GM18508 (cell line): ENCODE results near the gene INAVA.
A peak's percentile ranks its signal among the peaks of the same experiment; 100 is the strongest.
"Not testable (repeated sequence)": the region's sequence is repeated elsewhere in the genome, so short reads cannot be mapped to it uniquely, and the experiment has no call there.

ENCODE experiments used
- ATAC-seq: cut with Tn5 transposase; IDR thresholded peaks from one replicate; pipeline ENCODE4 v1.9.1; 2021; ENCODE audit warnings: moderate number of reproducible peaks; ENCODE audit not compliant: insufficient read depth, unreplicated experiment

Gene INAVA

DNA sequence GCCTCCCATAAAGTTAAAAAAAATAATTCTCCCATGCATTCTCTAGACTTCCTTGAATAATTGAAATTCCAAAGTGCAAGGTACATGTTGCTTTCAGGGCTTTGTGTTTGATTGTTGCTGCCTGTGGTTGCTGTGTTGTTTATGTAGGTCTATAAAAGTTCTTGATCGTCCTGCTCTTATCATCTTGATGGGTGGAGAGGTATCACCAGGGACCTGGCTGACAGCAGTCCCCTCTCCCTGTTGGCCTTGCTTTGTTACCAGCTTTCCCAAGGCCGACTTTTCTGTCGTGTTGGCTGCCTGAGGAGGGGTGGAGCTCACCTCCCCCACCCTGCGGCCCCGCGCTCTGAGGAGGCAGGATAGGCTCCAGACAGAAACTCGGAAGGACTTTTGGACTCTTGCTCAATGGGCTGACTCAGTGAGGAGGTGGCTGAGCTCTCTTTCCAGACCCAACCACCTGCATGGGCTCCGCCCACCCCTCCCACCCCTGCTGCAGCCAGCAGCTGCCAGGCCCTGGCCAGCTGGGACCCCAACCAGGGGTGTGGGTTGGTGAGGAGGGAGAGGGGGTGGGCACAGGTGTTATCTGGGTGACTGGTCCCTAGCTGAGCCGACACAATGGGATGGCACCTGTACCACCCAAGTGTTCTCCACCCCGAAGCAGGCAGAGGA lies 2.0 kb downstream of the INAVA start:
- ATAC-seq = no peak

DNA sequence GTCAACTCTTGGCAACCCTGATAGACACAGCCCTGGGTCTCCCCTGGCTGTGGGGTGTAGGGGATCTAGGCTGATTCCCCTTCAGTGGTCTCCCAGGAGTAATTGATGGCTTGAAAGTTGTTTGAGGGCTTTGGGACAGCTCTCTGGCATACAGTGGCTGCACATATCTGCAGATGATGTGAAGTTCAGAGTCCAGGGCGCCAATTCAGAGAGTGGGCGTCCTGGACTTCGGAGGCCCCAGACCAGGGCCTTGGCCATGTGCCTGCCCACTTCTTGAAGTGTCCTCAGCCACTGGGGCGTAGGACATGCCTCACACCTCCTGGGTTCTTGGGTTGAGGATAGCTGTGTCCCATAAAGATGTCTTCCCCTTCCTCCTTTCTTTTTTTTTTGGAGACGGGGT lies 2.6 kb downstream of the INAVA start:
- ATAC-seq = no peak

DNA sequence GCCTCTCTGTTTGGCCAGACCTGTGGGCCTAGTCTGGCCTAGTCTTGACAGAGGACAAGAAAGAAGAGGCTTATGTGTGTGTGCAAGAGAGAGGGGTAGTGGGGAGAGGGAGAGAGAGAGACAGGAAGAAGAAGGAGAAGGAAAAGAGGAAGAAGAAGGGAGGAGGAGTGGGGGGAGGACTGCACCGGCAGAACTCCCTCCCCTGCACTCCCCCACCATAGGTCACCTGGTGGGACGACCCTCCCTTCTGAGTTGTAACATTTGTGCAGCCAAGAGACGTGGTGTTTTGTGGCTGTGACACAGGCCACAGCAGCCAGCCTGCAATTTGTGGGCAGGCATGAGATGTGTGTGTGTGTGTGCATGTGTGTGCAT lies 4.3 kb downstream of the INAVA start:
- no peak for ATAC-seq

DNA sequence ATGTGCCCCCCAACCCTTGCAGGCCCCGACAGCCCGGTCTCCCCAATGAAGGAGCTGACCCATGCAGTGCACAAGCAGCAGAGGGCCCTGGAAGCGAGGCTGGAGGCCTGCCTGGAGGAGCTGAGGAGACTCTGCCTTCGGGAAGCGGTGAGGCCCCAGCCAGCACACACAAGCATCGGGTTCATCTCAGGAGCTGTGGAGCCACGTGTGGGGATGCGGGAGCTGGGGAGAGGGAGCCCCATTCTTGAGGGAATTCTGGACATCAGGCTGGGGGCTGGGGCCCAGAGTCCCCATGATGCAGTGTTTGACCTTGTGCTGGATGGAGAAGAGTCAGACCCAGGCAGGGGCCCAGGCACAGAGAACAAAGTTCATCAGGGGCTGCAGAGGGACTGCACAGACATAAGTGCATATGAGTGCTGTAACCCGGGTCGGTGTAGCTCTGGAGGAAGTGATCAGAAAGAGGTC lies 4.8 kb downstream of the INAVA start:
- ATAC-seq = no peak

DNA sequence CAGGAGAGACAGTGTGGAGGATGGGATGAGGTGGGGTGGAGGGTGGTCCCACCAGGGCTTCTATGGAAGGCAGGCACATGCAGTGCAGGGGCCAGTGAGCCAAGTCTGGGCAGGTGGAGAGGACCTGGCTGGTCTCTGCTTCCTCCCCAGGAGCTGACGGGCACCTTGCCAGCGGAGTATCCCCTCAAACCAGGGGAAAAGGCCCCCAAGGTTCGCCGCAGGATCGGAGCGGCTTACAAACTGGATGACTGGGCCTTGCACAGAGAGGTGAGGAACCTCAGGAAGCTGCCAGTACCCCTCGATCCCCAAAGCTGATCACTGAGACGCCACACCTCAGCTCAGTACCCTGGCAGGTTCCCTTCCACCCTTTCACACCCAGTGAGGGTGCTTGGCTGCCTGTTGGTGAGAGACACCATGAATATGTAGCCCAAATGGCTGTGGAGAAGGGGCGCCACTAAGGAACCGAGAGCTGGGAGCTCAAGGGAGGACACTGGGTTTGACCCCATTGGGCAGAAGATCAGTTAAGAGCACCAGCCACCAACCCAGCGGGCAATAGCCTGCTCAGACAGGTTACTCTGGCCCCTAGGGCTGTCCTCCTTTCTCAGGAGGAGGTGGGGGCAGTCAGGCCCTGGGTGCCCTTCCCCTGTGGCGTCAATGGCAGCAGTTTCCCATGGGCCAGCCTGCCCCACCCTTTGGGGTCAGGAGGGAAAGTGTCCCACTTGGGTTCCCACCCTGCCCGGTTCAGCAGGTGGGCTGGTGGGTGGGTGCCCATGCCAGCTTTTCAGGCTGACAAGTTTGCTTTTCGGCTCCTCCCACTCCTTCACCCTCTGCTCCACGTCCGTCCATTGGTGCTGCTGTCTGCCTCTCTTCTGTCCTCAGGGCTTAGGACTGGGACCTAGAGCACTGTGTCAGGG lies 5.5 kb downstream of the INAVA start:
- ATAC-seq = no peak

DNA sequence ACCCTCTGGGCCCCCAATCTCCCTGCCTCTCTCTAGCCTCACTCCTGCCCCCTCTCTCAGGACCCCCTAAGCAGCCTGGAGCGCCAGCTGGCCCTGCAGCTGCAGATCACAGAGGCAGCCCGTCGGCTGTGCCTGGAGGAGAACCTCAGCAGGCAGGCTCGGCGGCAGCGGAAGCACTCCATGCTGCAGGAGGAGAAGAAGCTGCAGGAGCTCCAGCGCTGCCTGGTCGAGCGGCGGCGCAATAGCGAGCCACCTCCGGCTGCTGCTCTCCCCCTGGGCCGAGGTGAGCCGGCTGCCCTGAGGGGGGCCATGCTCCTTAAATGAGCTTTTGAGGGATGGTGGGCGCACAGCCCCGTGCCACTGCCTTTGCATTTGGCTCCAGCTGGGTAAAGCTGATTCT lies 6.2 kb downstream of the INAVA start:
- no peak for ATAC-seq

DNA sequence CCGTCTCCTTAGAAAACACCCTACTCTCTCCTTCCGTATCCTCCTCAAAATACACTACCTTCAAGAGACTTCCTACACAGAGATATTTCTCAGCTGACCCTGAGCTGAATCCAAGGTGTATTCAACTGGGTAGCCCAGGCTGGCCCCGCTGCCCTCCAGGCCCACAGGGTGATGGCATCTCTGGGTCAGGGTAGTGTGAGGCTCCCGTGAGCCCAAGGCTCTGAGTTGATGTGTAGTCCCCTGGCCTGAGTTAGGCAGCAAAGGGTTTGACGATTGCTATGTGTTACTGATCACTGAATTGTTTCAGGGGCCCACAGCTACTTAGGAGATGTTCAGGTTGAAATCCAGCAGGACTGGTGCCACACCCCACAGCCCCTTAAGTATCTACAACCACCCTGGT lies 6.7 kb downstream of the INAVA start:
- ATAC-seq = no peak

DNA sequence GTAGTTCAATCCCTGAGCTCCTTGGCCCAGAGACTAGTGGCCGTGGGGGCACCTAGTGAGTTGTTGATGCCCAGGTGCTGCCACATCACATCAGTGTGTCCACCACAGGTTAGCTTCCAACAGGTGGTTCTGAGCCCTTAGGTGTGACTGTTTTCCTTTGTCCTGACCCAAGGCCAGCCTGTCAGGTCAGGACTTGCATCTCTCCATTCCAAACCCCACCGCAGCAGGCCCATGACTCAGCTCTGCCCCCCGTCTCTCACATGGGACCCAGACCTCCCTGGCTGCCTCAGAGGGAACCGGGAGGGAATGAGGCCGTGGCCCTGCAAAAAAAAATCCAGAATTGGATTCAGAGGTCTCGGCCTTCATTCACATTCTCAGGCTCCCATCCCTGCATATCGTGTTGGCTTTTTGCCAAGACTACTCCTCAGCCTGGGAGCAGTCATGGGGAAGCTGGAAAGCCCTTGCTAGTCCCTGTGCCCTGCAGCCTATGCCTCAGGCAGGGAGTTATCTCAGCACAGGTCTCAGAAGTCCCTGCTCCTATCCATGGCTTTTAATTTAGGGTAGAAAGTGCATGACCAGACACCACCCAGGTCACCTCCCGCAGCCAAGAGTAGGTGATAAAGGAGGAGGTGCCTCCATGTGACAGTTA lies 7.2 kb downstream of the INAVA start:
- no peak for ATAC-seq

DNA sequence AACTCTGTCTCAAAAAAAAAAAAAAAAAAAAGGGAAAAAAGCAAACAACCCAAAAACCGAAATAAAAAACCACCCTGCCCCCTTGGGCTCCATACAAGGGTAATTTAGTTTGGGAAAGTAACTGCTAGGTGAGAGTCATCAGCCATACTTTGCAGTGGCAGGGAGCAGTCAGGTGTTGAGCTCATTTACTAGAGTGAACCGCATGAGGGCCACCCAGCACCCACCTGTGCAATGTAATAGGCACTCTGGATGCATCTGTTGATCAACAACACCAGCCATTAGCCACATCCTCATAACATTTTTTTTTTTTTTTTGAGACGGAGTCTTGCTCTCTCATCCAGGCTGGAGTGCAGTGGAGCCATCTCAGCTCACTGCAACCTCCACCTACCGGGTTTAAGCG lies 9.1 kb downstream of the INAVA start:
- no peak for ATAC-seq

DNA sequence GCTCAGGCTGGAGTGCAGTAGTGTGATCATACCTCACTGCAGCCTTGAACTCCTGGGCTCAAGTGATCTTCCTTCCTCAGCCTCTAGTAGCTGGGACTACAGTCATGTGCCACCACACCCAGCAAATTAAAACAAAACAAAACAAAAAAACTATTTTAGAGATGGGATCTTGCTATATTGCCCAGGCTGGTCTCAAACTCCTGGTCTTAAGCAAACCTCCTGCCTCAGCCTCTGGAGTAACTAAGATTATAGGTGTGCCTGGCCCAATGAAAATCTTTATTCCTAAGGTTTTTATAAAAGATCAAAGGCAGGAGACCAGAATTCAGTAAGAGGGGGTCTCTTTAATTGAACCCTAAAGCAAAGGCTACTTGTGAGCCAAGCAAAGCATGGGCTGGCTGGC lies 10.1 kb downstream of the INAVA start:
- ATAC-seq = no peak

DNA sequence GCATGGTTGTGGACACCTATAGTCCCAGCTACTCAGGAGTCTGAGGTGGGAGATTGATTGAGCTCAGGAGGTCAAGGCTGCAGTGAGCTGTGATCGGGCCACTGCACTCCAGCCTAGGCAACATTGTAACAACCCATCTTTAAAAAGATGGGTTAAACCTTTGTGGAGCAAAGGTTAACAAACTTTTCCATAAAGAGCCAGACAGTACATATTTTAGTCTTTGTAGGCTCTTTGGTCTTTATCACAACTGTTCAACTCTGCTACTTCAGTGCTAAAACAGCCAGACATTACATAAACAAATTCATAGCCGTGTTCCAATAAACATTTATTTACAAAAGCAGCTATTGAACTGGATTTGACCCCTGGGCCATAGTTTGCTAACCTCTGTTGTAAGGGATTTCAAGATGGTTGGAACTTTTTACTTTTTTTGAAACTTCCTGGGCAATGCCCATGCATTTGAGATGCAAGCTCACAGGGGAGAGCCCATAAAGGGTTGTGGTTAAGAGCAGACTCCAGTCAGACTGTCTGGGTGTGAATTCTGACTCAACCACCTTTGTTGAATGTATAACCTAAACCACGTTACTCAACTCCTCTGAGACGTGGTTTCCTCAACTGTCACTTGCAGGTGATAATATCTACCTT lies 10.8 kb downstream of the INAVA start:
- peak; percentile 37 for ATAC-seq

DNA sequence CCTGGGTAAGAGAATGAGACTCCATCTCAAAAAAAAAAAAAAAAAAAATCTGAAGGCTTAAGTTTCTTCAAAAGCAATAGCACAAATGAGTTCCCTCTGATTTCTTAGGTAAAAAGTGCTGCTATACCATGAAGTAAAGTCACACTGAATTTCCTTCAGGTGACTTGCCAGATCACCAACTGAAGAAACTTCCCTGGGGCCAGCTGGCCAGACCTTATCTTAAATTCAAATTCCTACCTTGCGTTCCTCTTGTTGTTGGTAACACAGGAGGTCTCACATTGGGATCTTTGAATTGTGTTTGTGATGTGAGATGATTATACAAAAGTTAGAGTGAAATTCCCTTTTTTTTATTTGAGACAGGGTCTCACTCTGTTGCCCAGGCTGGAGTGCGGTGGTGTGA lies 11.8 kb downstream of the INAVA start:
- no peak for ATAC-seq

DNA sequence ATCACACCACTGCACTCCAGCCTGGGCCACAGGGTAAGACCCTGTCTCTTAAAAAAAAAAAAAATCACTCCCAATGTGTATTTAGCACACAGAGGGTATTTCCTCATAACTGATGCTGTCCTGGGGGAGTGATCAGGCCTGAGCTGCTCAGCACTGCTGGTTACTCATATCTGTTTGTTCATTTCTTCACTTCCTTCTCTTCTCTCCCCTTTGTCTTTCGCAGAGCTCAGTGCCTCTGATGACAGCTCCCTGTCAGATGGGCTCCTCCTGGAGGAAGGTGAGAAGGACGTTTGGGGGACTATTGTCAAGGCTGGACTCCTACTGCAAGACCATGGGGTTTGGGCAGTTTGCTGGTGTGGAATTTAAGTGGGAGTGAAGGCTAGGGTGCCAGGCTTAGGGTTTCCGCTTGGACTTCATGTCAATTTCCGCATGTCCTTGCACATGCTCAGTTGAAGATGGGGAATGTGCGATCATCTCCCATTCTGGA lies 13.0 kb downstream of the INAVA start:
- ATAC-seq = peak; percentile 59

DNA sequence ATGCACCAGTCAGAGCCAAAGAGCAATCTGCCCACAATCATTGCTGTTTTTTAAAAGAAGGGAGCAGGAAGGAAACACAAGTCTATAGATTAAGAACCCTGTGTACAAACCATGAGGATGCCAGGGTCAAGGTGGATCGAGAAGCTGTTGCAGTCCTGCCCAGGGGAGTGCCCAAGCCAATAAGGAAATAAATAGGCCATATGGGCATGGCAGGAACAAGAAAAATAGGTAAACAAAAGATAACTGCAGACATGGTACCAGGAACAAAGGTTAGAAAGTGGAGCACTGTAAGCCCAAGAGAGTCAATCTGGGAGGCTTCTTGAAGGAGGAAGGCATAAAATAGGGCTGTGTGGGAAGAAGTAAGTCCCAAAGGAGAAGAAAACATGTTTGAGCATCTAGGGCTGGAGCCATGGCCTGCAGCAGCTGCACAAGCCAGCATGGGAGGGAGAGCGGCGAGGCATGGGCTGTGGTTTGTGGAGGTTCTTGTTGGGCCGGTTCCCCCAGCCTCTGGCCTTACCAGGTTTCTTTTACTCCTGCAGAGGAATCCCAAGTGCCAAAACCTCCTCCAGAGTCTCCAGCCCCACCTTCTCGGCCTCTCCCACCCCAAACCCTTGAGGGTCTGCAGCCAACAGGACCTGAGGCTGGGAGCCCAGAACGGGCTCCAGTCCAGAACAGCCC lies 13.6 kb downstream of the INAVA start:
- no peak for ATAC-seq

DNA sequence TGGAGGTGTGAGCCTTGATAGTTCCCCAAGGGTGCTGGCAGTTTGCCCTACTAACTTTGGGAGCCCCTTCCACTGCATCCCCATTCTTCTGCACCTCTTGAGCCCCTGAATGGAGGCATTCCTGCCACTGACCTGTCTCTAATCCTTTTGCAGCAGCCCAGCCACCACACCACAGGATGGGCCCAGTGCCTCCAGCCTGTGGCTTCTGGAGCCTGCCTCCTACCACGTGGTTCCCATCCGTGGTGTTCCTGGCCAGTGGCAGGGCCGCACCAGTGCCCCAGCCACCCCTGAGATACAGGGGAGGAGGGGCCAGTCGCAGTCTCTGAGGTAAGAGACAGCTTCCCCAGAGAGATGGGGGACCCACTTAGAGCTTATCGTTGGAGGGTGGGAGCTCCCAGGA lies 14.4 kb downstream of the INAVA start:
- no peak for ATAC-seq

DNA sequence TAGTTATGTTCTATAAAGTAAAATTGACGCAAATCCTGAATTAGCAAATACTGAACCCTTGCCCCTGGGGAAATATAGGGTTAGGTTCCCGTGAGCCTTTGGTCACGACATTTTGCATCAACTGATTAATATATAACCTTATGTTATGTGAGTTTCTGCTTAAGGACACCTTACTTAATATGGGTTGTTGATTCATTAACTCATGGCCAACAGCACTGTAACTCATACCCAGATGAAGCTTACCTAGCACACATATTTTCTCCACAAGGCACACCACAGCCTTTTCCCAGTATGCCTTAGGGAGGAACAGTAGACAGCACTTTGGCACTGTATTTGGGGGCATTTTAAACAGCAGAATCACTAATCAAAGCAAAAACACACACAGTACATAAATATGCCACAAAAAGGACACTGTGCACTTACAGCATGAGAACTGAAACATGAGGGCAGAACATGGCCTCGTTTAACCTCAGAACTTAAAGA lies 15.1 kb downstream of the INAVA start:
- no peak for ATAC-seq

DNA sequence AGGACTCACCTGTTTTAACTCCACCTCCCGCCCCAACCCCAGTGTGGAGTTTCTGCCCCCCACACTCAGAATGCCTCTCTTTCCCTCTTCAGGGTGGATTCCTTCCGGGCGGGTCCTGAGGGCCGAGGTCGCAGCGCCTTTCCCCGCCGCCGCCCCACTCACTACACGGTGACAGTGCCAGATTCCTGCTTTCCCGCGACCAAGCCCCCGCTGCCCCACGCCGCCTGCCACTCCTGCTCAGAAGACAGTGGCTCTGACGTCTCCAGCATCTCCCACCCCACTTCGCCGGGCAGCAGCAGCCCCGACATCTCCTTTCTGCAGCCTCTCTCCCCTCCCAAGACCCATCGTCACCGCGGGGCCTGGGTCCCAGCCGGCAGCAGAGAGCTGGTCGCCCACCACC lies 16.7 kb downstream of the INAVA start:
- ATAC-seq = no peak

DNA sequence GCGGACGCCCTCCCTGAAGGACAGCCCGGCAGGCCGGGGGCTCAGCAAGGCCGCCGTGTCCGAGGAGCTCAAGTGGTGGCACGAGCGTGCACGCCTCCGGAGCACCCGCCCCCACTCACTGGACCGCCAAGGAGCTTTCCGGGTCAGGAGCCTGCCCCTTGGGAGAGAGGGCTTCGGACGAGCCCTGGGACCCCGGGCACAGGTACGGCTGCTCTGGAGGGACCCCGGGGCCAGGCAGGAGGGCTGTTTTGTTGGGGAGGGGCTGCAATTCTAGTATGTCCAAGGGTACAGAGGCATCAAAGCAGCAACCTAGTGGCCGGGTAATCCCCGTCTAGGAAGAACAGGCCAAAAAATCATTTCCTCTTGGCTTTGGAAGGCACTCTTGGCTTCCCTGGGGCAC lies 17.2 kb downstream of the INAVA start:
- ATAC-seq = not testable (repeated sequence)

DNA sequence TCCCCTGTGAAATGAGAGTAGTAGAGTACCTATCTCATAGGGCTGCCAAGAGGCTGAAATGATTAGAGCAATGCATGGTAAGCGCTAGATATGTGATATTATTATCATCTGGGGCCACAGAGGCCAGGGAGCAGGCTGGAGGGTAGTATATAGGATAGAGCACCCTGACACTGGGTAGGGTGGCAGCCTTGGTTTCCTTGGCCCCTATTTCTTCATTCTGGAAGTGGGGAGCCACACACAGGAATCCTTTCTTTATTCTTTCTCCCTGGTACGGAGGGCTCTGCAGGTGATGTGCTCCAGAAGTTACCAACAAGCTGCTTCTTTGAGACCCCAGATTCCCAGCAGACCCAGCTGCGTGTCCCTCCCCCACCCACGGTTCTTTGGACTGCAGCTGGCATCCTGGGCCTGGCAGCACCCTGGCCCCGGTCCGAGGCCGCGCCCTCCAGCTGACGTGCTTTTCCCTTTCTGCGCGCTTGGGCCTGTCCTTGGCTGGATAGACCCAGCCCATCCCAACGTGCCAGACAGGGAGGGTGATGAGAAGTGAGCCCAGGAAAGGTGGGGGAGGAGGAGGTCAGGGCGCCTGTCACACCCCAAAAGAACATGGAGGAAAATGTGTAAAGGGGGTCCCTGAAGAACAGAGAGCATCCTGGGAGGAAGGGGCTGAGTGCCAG lies 18.2 kb downstream of the INAVA start:
- ATAC-seq = no peak
